Measurements from ENCODE around the gene UTP14A. TPM values are rescaled to one million over a fixed set of nuclear protein-coding genes. Genes with fewer than 3 reads are reported as not detected.

Gene UTP14A
- total RNA-seq, 4 donors from 2014 or later: 11.3 to 14.9 (median 12.2) TPM

DNA sequence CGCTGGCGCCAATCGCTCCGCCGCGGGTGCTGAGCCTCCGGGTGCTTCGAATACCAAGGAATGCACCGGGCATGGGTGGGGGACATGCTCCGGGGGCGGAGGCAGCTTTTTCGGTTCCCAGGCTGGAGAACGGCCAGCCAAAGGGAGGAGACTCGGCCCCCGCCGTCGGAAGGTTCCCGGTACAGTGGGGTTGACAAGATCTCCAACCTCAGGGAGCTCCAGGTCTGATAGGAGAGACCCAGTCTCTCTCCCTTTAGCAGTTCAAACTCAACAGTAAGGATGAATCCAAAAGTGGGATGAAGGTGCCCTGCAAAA lies 47.3 kb downstream of the UTP14A start:
- no peak overlapping the region for H3K27ac ChIP-seq

DNA sequence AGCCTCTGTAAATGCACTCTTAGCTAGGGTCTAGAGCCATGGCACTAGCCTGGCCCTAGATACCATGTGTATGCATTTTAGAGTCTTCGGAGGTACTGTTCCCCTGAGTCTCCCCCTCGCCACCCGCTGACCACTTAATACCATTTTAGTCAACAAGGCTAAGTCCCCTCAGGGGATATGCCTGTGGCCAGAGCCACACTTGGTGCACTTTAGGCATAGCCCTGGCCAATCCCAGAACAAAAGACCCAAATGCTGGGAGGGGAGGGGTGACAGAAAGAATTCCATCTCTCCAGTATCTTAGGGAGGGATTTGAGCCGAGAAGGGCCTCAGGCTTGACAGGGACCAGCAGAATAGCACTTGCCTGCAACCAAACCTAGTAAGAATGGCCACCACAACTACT lies 47.9 kb downstream of the UTP14A start:
- WGBS: 86% methylated on average over 4 of the region's 4 CpGs
- TF ChIP-seq POLR2A (IDR thresholded peaks at IDR 0.05) (no peak), POLR2AphosphoS5 (IDR thresholded peaks at IDR 0.05) (no peak), CTCF (IDR thresholded peaks at IDR 0.05) (no peak), EP300 (IDR thresholded peaks at IDR 0.05) (no peak)

More for the DNA sequence above, 47.3 kb downstream of the UTP14A start:
- TF ChIP-seq EP300 (IDR thresholded peaks at IDR 0.05) (no peak), POLR2A (IDR thresholded peaks at IDR 0.05) (no peak), CTCF (IDR thresholded peaks at IDR 0.05) (no peak), POLR2AphosphoS5 (IDR thresholded peaks at IDR 0.05) (no peak)
- Histone ChIP-seq H3K9me3 (no peaks in the 10 kb centered on the region), H3K36me3 (no peaks in the 10 kb centered on the region), H3K4me1 (peaks cover 9% of the 10 kb centered on the region), H3K27me3 (no peaks in the 10 kb centered on the region), H3K4me3 (peak overlapping the region; percentile 46)
- WGBS: 60% methylated on average over 1 of the region's 18 CpGs
- no peak for DNase-seq (ENCODE audit: low spot score in 2 of 2)

GRCh38 chrX:129954804-129955203 lies 48.8 kb downstream of the UTP14A start:
- DNase-seq (ENCODE audit: low spot score in 2 of 2): no peak
- H3K27ac ChIP-seq: no peak overlapping the region
- H3K4me3 ChIP-seq: no peak overlapping the region
- TF ChIP-seq POLR2AphosphoS5 (IDR thresholded peaks at IDR 0.05) (no peak), POLR2A (IDR thresholded peaks at IDR 0.05) (no peak), CTCF (IDR thresholded peaks at IDR 0.05) (no peak), EP300 (IDR thresholded peaks at IDR 0.05) (no peak)
- H3K36me3 ChIP-seq: no peaks in the 10 kb centered on the region
- 73% methylated on average over 2 of the region's 3 CpGs for WGBS
- no peaks in the 10 kb centered on the region for H3K9me3 ChIP-seq
- peaks cover 12% of the 10 kb centered on the region for H3K4me1 ChIP-seq
- no peaks in the 10 kb centered on the region for H3K27me3 ChIP-seq

More for the DNA sequence above, 47.9 kb downstream of the UTP14A start:
- DNase-seq (ENCODE audit: low spot score in 2 of 2): no peak
- no peak overlapping the region for H3K4me3 ChIP-seq
- H3K9me3 ChIP-seq: no peaks in the 10 kb centered on the region
- no peaks in the 10 kb centered on the region for H3K27me3 ChIP-seq
- H3K36me3 ChIP-seq: no peaks in the 10 kb centered on the region
- peaks cover 9% of the 10 kb centered on the region for H3K4me1 ChIP-seq
- no peak overlapping the region for H3K27ac ChIP-seq

DNA sequence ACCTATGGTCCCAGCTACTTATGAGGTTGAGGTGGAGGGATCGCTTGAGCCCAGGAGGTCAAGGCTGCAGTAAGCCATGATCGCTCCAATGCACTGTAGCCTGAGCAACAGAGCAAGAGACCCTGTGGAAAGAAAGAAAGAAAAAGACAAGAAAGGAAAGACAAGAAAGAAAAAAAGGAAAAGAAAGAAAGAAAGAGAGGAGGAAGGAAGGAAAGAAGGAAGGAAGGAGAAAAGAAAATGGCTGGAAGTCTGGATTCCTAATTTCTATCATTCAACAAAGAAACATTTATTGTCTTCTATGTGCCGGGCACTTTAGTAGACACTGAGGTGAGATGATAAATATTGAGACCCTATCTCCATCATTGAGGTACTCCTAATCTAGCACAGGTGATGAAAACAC lies 49.7 kb downstream of the UTP14A start:
- H3K9me3 ChIP-seq: no peaks in the 10 kb centered on the region
- 92% methylated on average over 3 of the region's 3 CpGs for WGBS
- H3K27ac ChIP-seq: no peak overlapping the region
- no peaks in the 10 kb centered on the region for H3K36me3 ChIP-seq
- DNase-seq (ENCODE audit: low spot score in 2 of 2): no peak
- no peaks in the 10 kb centered on the region for H3K27me3 ChIP-seq
- TF ChIP-seq CTCF (IDR thresholded peaks at IDR 0.05) (no peak), EP300 (IDR thresholded peaks at IDR 0.05) (no peak), POLR2A (IDR thresholded peaks at IDR 0.05) (no peak), POLR2AphosphoS5 (IDR thresholded peaks at IDR 0.05) (no peak)
- H3K4me3 ChIP-seq: no peak overlapping the region
- peaks cover 12% of the 10 kb centered on the region for H3K4me1 ChIP-seq

DNA sequence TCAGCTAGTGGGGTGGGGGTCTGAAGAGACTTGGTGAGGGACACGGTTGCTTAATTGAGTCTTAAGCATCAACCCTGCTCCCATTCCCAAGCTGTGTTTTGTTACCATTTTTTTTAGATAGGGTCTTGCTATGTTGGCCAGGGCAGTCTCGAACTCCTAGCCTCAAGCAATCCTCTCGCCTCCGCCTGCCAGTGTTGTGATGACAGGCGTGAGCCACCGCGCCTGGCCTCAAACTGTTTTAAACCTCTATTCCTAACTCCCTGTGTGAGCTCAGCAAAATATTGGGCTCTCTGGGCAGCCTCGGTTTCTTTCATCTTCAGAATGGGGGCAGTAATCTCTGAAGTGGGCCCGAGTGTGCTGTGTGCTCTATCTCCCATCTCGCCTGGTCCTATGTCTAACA lies 50.2 kb downstream of the UTP14A start:
- no peak overlapping the region for H3K27ac ChIP-seq
- no peak for DNase-seq (ENCODE audit: low spot score in 2 of 2)
- no peaks in the 10 kb centered on the region for H3K9me3 ChIP-seq
- peaks cover 12% of the 10 kb centered on the region for H3K4me1 ChIP-seq
- H3K4me3 ChIP-seq: no peak overlapping the region
- no peaks in the 10 kb centered on the region for H3K27me3 ChIP-seq
- no peaks in the 10 kb centered on the region for H3K36me3 ChIP-seq
- WGBS: 83% methylated on average over 10 of the region's 10 CpGs
- TF ChIP-seq POLR2A (IDR thresholded peaks at IDR 0.05): no peak
- TF ChIP-seq POLR2AphosphoS5 (IDR thresholded peaks at IDR 0.05): no peak
- TF ChIP-seq CTCF (IDR thresholded peaks at IDR 0.05): no peak
- TF ChIP-seq EP300 (IDR thresholded peaks at IDR 0.05): no peak
